GM12872 (cell line): Measurements from ENCODE around the gene LCE7A.

Experiments used
- CTCF ChIP-seq: IDR thresholded peaks from 3 replicates; pipeline ENCODE4 v1.5.1; 2011; ENCODE audit warnings: low read depth, mild to moderate bottlenecking, low read length, moderate library complexity; ENCODE audit not compliant: insufficient read depth

Gene LCE7A

GRCh38 chr1:152869808-152870419 lies 10.1 kb downstream of the LCE7A start:
- TF ChIP-seq CTCF, result peak; percentile 80

- TF ChIP-seq CTCF, result peak; percentile 39; the same call in 2 of the 3 replicates
Observed at GRCh38 chr1:152870831-152871730, 11.3 kb downstream of the LCE7A start.

GRCh38 chr1:152871731-152872126 lies 11.9 kb downstream of the LCE7A start:
- TF ChIP-seq CTCF, result no peak

GRCh38 chr1:152873495-152873894 lies 13.7 kb downstream of the LCE7A start:
- TF ChIP-seq CTCF, result no peak

GRCh38 chr1:152876827-152877226 lies 17.0 kb downstream of the LCE7A start:
- no peak for TF ChIP-seq CTCF

- peak; percentile 60 for TF ChIP-seq CTCF
Observed at GRCh38 chr1:152878042-152878441, 18.2 kb downstream of the LCE7A start, which contains the start of gene SMCP. TSS of gene SMCP (plus strand) at chr1:152878322. CDS start at chr1:152884423, 6,101 bp downstream.

GRCh38 chr1:152879559-152880198 lies 19.9 kb downstream of the LCE7A start:
- TF ChIP-seq CTCF, result no peak
